Panc1 (cell line): ENCODE measurements around the gene CRELD2. TPM values are rescaled to one million over a fixed set of nuclear protein-coding genes. Genes with fewer than 3 reads are reported as not detected.

Experiments
- ATAC-seq: fragments of 200-7000 bp; cut with Tn5 transposase; 2 replicates; pipeline ENCODE4 v1.9.1; 2020; ENCODE audit warnings: mild to moderate bottlenecking, moderate library complexity
- BruUV-seq: library from RNA; stranded (reverse); fragments of 400-500 nt; replicated peaks from 2 replicates; lab custom pipeline; 2021; lab: Mats Ljungman, UMichigan
- CTCF ChIA-PET: fragments of 300-600 bp; sonication (Branson Sonifier 250); formaldehyde crosslinking; loops from one replicate; lab custom pipeline; 2022; ENCODE audit warnings: antibody characterized with exemption; lab: Charles Lee
- POLR2A ChIA-PET: fragments of 300-600 bp; sonication (Branson Sonifier 250); formaldehyde crosslinking; loops from one replicate; lab custom pipeline; 2022; ENCODE audit warnings: antibody characterized with exemption; lab: Charles Lee
- DNase-seq: peaks from one replicate; pipeline ENCODE4 v3.0.0-alpha.2; 2010; ENCODE audit warnings: low read depth, low spot score
- H3K27ac ChIP-seq: 2 replicates; pipeline ENCODE4 v1.5.1; 2011; ENCODE audit warnings: mild to moderate bottlenecking, low read length, inconsistent platforms
- H3K27me3 ChIP-seq: fragments of 200-500 bp; sonication (Bioruptor generic); 2 replicates; pipeline ENCODE4 v1.6.0; 2014; ENCODE audit warnings: low read length, inconsistent platforms; ENCODE audit not compliant: control insufficient read depth, insufficient read depth
- H3K36me3 ChIP-seq: fragments of 200-500 bp; sonication (Bioruptor generic); 2 replicates; pipeline ENCODE4 v1.5.1; 2014; ENCODE audit warnings: inconsistent platforms, mild to moderate bottlenecking, low read length, moderate library complexity; ENCODE audit not compliant: control insufficient read depth, insufficient read depth
- H3K4me1 ChIP-seq: 2 replicates; pipeline ENCODE4 v1.5.1; 2011; ENCODE audit warnings: inconsistent platforms, mild to moderate bottlenecking, low read length, moderate library complexity; ENCODE audit not compliant: control insufficient read depth, insufficient read depth
- H3K4me3 ChIP-seq, 2 experiments: 2 replicates each; pipeline ENCODE4 v1.5.1; 2011 to 2012; ENCODE audit warnings: low read depth in 2 of 2, low read length in 2 of 2, mild to moderate bottlenecking in 2 of 2, inconsistent platforms in 1 of 2, moderate library complexity in 1 of 2
- H3K9me3 ChIP-seq: fragments of 200-500 bp; sonication (Bioruptor generic); 2 replicates; pipeline ENCODE4 v1.5.1; 2014; ENCODE audit warnings: low read depth, mild to moderate bottlenecking, inconsistent platforms, low read length, moderate library complexity; ENCODE audit not compliant: control insufficient read depth, insufficient read depth
- POLR2AphosphoS5 ChIP-seq: IDR thresholded peaks from 2 replicates; pipeline ENCODE4 v1.6.1; 2012; ENCODE audit warnings: mild to moderate bottlenecking, low read depth, low read length, moderate library complexity
- SIN3A ChIP-seq: IDR thresholded peaks from 2 replicates; pipeline ENCODE4 v1.6.1; 2012; ENCODE audit warnings: low read depth, mild to moderate bottlenecking, low read length, moderate library complexity, borderline replicate concordance; ENCODE audit not compliant: insufficient read depth
- TCF7L2 ChIP-seq: IDR thresholded peaks from 2 replicates; pipeline ENCODE4 v1.6.1; 2011; ENCODE audit warnings: mild to moderate bottlenecking, low read depth, low read length, inconsistent platforms
- in situ Hi-C: cut with HindIII; loops from 2 replicates; pipeline ENCODE4 v1.10.0; 2016; ENCODE audit warnings: low sequenced_read_pairs, low pct_unique_long_range_greater_than_20kb
- intact Hi-C: fragments of 100-400 bp; cut with micrococcal nuclease; formaldehyde crosslinking; loops from one replicate; pipeline ENCODE4 v1.10.0; 2022; ENCODE audit not compliant: unreplicated experiment
- total RNA-seq: library from RNA; stranded (reverse); gene quantifications from one replicate; pipeline ENCODE4 v1.2.1, GENCODE V29; 2021; ENCODE audit not compliant: unreplicated experiment
- TF ChIP-seq, protein P1 (sequence below): fragments of 450-650 bp; IDR thresholded peaks from 2 replicates; pipeline ENCODE4 v1.5.1; 2017; ENCODE audit warnings: mild to moderate bottlenecking
- TF ChIP-seq, protein P2 (sequence below), 2 experiments: IDR thresholded peaks; 2 replicates each; pipeline ENCODE4 v1.6.1; 2011 to 2012; ENCODE audit warnings: low read depth in 2 of 2, control low read depth in 1 of 2, low read length in 1 of 2, mild to moderate bottlenecking in 1 of 2, moderate library complexity in 1 of 2; ENCODE audit not compliant: insufficient read depth in 1 of 2

Gene CRELD2
- total RNA-seq, 1 experiment from 2014 or later: 59.7 TPM

DNA sequence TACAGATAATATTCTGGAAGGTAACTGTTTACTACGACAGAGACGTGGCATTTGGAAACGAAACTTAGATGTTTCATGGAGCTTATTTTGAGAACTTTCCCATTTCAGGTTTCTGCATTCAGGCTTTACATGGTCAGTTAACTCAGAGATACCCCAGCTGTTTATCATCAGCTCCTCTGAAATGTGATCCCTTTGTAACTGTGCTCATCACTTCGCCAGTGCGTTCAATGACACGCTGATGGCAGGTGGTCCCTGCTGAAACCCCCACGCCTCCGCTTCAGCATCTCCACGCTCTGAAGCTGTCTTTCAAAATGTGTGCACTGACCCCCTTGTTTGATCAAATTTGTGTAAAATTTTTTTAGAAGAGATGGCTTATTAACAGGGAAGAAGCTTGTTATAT is 30.7 kb upstream of the CRELD2 start:
- Histone ChIP-seq H3K4me3 (no peak overlapping the region), H3K27ac (no peak overlapping the region), H3K9me3 (no peaks in the 10 kb centered on the region; the same call in 1 of the 2 replicates), H3K36me3 (no peaks in the 10 kb centered on the region), H3K27me3 (no peaks in the 10 kb centered on the region), H3K4me1 (no peaks in the 10 kb centered on the region)
- ATAC-seq: no peak
- ChIA-PET CTCF (no interaction called here), POLR2A (no interaction called here)
- in situ Hi-C loops: no loop called here
- TF ChIP-seq, protein P1, sequence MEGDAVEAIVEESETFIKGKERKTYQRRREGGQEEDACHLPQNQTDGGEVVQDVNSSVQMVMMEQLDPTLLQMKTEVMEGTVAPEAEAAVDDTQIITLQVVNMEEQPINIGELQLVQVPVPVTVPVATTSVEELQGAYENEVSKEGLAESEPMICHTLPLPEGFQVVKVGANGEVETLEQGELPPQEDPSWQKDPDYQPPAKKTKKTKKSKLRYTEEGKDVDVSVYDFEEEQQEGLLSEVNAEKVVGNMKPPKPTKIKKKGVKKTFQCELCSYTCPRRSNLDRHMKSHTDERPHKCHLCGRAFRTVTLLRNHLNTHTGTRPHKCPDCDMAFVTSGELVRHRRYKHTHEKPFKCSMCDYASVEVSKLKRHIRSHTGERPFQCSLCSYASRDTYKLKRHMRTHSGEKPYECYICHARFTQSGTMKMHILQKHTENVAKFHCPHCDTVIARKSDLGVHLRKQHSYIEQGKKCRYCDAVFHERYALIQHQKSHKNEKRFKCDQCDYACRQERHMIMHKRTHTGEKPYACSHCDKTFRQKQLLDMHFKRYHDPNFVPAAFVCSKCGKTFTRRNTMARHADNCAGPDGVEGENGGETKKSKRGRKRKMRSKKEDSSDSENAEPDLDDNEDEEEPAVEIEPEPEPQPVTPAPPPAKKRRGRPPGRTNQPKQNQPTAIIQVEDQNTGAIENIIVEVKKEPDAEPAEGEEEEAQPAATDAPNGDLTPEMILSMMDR: no peak
- TF ChIP-seq SIN3A: no peak
- TF ChIP-seq, protein P2, sequence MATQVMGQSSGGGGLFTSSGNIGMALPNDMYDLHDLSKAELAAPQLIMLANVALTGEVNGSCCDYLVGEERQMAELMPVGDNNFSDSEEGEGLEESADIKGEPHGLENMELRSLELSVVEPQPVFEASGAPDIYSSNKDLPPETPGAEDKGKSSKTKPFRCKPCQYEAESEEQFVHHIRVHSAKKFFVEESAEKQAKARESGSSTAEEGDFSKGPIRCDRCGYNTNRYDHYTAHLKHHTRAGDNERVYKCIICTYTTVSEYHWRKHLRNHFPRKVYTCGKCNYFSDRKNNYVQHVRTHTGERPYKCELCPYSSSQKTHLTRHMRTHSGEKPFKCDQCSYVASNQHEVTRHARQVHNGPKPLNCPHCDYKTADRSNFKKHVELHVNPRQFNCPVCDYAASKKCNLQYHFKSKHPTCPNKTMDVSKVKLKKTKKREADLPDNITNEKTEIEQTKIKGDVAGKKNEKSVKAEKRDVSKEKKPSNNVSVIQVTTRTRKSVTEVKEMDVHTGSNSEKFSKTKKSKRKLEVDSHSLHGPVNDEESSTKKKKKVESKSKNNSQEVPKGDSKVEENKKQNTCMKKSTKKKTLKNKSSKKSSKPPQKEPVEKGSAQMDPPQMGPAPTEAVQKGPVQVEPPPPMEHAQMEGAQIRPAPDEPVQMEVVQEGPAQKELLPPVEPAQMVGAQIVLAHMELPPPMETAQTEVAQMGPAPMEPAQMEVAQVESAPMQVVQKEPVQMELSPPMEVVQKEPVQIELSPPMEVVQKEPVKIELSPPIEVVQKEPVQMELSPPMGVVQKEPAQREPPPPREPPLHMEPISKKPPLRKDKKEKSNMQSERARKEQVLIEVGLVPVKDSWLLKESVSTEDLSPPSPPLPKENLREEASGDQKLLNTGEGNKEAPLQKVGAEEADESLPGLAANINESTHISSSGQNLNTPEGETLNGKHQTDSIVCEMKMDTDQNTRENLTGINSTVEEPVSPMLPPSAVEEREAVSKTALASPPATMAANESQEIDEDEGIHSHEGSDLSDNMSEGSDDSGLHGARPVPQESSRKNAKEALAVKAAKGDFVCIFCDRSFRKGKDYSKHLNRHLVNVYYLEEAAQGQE (IDR thresholded peaks at IDR 0.05; ENCODE audit: insufficient read depth in 1 of 2, low read depth in 2 of 2, low read length in 1 of 2): no peak
- no peak for TF ChIP-seq POLR2AphosphoS5
- TF ChIP-seq TCF7L2: no peak
- no TSS peak for BruUV-seq
- intact Hi-C loops: no loop called here
- no peak for DNase-seq

DNA sequence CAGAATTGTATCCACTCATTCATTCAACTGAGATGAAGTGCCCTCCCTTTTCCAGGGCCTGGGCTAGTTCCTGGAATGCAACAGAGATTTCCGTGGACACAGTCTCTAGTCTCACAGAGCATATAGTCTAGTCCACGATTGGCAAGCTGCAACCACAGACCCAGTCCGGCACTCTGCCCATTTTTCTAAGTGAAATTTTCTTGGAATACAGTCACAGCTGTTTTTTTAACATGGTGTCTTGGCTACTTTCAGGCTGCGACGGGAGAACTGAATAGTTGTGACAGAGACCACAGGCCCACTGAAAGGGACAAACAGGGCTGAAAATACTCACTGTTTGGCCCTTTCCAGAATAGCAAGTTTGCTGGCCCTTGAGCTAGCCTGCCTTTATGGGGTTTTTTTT is 29.4 kb upstream of the CRELD2 start:
- ChIA-PET POLR2A (no interaction called here), CTCF (no interaction called here)
- Histone ChIP-seq H3K27ac (no peak overlapping the region), H3K9me3 (no peaks in the 10 kb centered on the region; the same call in 1 of the 2 replicates), H3K36me3 (no peaks in the 10 kb centered on the region), H3K27me3 (no peaks in the 10 kb centered on the region), H3K4me1 (no peaks in the 10 kb centered on the region), H3K4me3 (no peak overlapping the region)
- in situ Hi-C loops: no loop called here
- TF ChIP-seq SIN3A (no peak), TCF7L2 (no peak), POLR2AphosphoS5 (no peak)
- TF ChIP-seq, protein P2 (IDR thresholded peaks at IDR 0.05; ENCODE audit: insufficient read depth in 1 of 2, low read depth in 2 of 2, low read length in 1 of 2): no peak
- TF ChIP-seq, protein P1: no peak
- intact Hi-C loops: no loop called here
- no TSS peak for BruUV-seq
- ATAC-seq (no peak), DNase-seq (no peak)
